HepG2 (cell line): Measurements from ENCODE around the gene TPRG1. TPM values are rescaled to one million over a fixed set of nuclear protein-coding genes. Genes with fewer than 3 reads are reported as not detected.

Experiments
- ATAC-seq: fragments of 200-7000 bp; cut with Tn5 transposase; 3 replicates; pipeline ENCODE4 v1.9.1; 2020; ENCODE audit warnings: mild to moderate bottlenecking, moderate library complexity
- BruUV-seq: library from RNA; stranded (reverse); fragments of 400-500 nt; replicated peaks from 2 replicates; lab custom pipeline; 2021; lab: Mats Ljungman, UMichigan
- CTCF ChIA-PET: fragments of 300-600 bp; formaldehyde crosslinking; extraction: SDS; loops from one replicate; lab custom pipeline; 2021; ENCODE audit warnings: low total read pairs, inconsistent platforms, low intra/inter-chr PET ratio; lab: Yijun Ruan, JAX
- POLR2A ChIA-PET: fragments of 350-600 bp; sonication (Branson Sonifier 250); formaldehyde crosslinking; loops from one replicate; lab custom pipeline; 2020; ENCODE audit warnings: antibody characterized with exemption, inconsistent platforms; lab: Yijun Ruan, JAX
- DNase-seq: peaks from one replicate; pipeline ENCODE4 v3.0.0-alpha.2; 2015; ENCODE audit warnings: low spot score
- FAIRE-seq: peaks from 3 replicates; lab custom pipeline; 2011; peaks lifted over from hg19 to GRCh38; lab: Jason Lieb, UNC
- H2AFZ ChIP-seq: one replicate; pipeline ENCODE4 v1.6.1; 2011; ENCODE audit warnings: low read length, inconsistent platforms
- H3K27ac ChIP-seq: fragments of 300-600 bp; 3 replicates; pipeline ENCODE4 v1.8.0; 2011; ENCODE audit warnings: mixed run types, mild to moderate bottlenecking, mixed read lengths, low read length, inconsistent platforms; ENCODE audit not compliant: insufficient read depth; ENCODE audit errors: extremely low read length
- H3K27me3 ChIP-seq, 2 experiments: fragments of 200-600 bp in 1 of 2; 2 replicates in 1 of 2; 3 replicates in 1 of 2; pipeline versions ENCODE4 v1.6.0 to v1.8.0; 2011; ENCODE audit warnings: low read length in 2 of 2, mild to moderate bottlenecking in 2 of 2, moderate library complexity in 2 of 2, inconsistent platforms in 1 of 2; ENCODE audit not compliant: insufficient read depth in 2 of 2, control insufficient read depth in 1 of 2
- H3K36me3 ChIP-seq, 2 experiments: fragments of 200-600 bp in 1 of 2; replicated peaks in 1 of 2; 2 replicates in 1 of 2; 3 replicates in 1 of 2; pipeline versions ENCODE4 v1.5.1 to v1.8.0; 2011; ENCODE audit warnings: low read length in 2 of 2, inconsistent platforms in 1 of 2; ENCODE audit not compliant: insufficient read depth in 2 of 2, control insufficient read depth in 1 of 2
- H3K4me1 ChIP-seq: 2 replicates; pipeline ENCODE4 v1.5.1; 2012; ENCODE audit warnings: low read length, inconsistent platforms; ENCODE audit not compliant: insufficient read depth
- H3K4me2 ChIP-seq: 2 replicates; pipeline ENCODE4 v1.6.0; 2011; ENCODE audit warnings: low read depth, low read length, inconsistent platforms
- H3K4me3 ChIP-seq, 3 experiments: fragments of 200-600 bp in 1 of 3; sonication (generic), shearing (Covaris generic) in 1 of 3; replicated peaks in 1 of 3; 2 replicates each; pipeline ENCODE4 v1.5.1; 2011 to 2016; ENCODE audit warnings: low read length in 3 of 3, inconsistent platforms in 2 of 3, low read depth in 2 of 3, mild to moderate bottlenecking in 2 of 3, control low read depth in 1 of 3, mixed read lengths in 1 of 3; ENCODE audit not compliant: insufficient read depth in 1 of 3
- H3K79me2 ChIP-seq: one replicate; pipeline ENCODE4 v1.6.1; 2011; ENCODE audit warnings: low read length, inconsistent platforms; ENCODE audit not compliant: insufficient read depth
- H3K9ac ChIP-seq: 2 replicates; pipeline ENCODE4 v1.6.0; 2011; ENCODE audit warnings: mild to moderate bottlenecking, low read depth, low read length, inconsistent platforms; ENCODE audit not compliant: insufficient read depth
- H3K9me3 ChIP-seq: 2 replicates; pipeline ENCODE4 v1.5.1; 2012; ENCODE audit warnings: mild to moderate bottlenecking, low read length
- H4K20me1 ChIP-seq: 2 replicates; pipeline ENCODE4 v1.6.0; 2011; ENCODE audit warnings: inconsistent platforms, mild to moderate bottlenecking, low read length, moderate library complexity; ENCODE audit not compliant: insufficient read depth
- BCL6 ChIP-seq: IDR thresholded peaks from 2 replicates; pipeline ENCODE4 v1.6.1; 2016; ENCODE audit warnings: missing genetic modification reagents, missing compliant biosample characterization
- CSRNP1 ChIP-seq: sonication (generic); formaldehyde crosslinking; IDR thresholded peaks from 2 replicates; pipeline ENCODE4 v1.8.1; 2023; ENCODE audit warnings: mild to moderate bottlenecking, missing genetic modification reagents
- DMAP1 ChIP-seq: IDR thresholded peaks from 2 replicates; pipeline ENCODE4 v1.6.1; 2016
- HIC2 ChIP-seq: sonication (generic); formaldehyde crosslinking; IDR thresholded peaks from 2 replicates; pipeline ENCODE4 v1.9.0; 2022; ENCODE audit warnings: low read depth, missing genetic modification reagents
- HMG20A ChIP-seq: IDR thresholded peaks from 2 replicates; pipeline ENCODE4 v1.6.1; 2016; ENCODE audit warnings: borderline replicate concordance
- MNT ChIP-seq: fragments of 450-650 bp; IDR thresholded peaks from 2 replicates; pipeline ENCODE4 v1.6.1; 2016
- NPAS2 ChIP-seq: sonication (generic); formaldehyde crosslinking; IDR thresholded peaks from 2 replicates; pipeline ENCODE4 v1.8.0; 2022; ENCODE audit warnings: mild to moderate bottlenecking, missing genetic modification reagents, borderline replicate concordance
- POLR2AphosphoS5 ChIP-seq: IDR thresholded peaks from 2 replicates; pipeline ENCODE4 v1.6.1; 2012; ENCODE audit warnings: low read depth, low read length
- TEAD3 ChIP-seq: optimal IDR thresholded peaks from 2 replicates; pipeline ENCODE3; 2016; ENCODE audit warnings: borderline replicate concordance
- ZBTB3 ChIP-seq: sonication (generic); formaldehyde crosslinking; IDR thresholded peaks from 2 replicates; pipeline ENCODE4 v1.4.0; 2020; ENCODE audit warnings: low read depth, mild to moderate bottlenecking, moderate library complexity, missing genetic modification reagents, borderline replicate concordance
- ZMAT5 ChIP-seq: sonication (generic); formaldehyde crosslinking; IDR thresholded peaks from 2 replicates; pipeline ENCODE4 v1.5.0; 2020; ENCODE audit warnings: mild to moderate bottlenecking, low read depth, missing genetic modification reagents, borderline replicate concordance
- ZNF468 ChIP-seq: sonication (generic); formaldehyde crosslinking; IDR thresholded peaks from 2 replicates; pipeline ENCODE4 v1.8.0; 2022; ENCODE audit warnings: mild to moderate bottlenecking, moderate library complexity, missing genetic modification reagents
- ZNF503 ChIP-seq: sonication (generic); formaldehyde crosslinking; IDR thresholded peaks from 2 replicates; pipeline ENCODE4 v1.4.0; 2020; ENCODE audit warnings: missing genetic modification reagents
- WGBS: methylation state at CpG from one replicate; pipeline ENCODE4 v1.1.6; 2017; ENCODE audit warnings: low lambda C conversion rate; 5-methylcytosine and 5-hydroxymethylcytosine counted together
- in situ Hi-C: cut with HindIII; loops from 2 replicates; pipeline ENCODE4 v1.10.0; 2017; ENCODE audit warnings: low pct_unique_long_range_greater_than_20kb; ENCODE audit not compliant: extremely low pct_ligation_motif_present
- intact Hi-C: fragments of 100-400 bp; cut with micrococcal nuclease; formaldehyde crosslinking; loops from one replicate; pipeline ENCODE4 v1.10.0; 2022; ENCODE audit not compliant: unreplicated experiment
- polyA plus RNA-seq, 8 experiments: library from polyadenylated mRNA; depleted of rRNA in 3 of 8; stranded (reverse) in 7 of 8; unstranded in 1 of 8; fragments of >200 nt; fragmentation: Illumina TruSeq in 4 of 8; extraction: Trizol in 4 of 8; gene quantifications; 2 replicates each; pipeline versions ENCODE4 v1.2.1 to v1.2.3, GENCODE V29; 2011 to 2016; ENCODE audit warnings: low read depth in 4 of 8, missing spikeins in 1 of 8, mixed read lengths in 1 of 8; ENCODE audit not compliant: insufficient read depth in 1 of 8
- total RNA-seq, 5 experiments: library from RNA; depleted of rRNA; stranded (reverse); fragments of >200 nt; fragmentation: Illumina TruSeq; extraction: Trizol; gene quantifications; 2 replicates each; pipeline ENCODE4 v1.2.3, GENCODE V29; 2016; ENCODE audit warnings: low read depth in 1 of 5

Gene TPRG1
- total and polyA plus RNA-seq, 2 of the 13 experiments (the other 11 are each of a cell fraction or from before 2014, with no cell fraction given): 0.17 TPM; not detected in 1

- peak overlapping the region; percentile 43 for H3K4me2 ChIP-seq
- TF ChIP-seq ZNF503: no peak
- TF ChIP-seq ZNF468 (CRISPR knock-in tag): no peak
- TF ChIP-seq POLR2AphosphoS5: no peak
- TF ChIP-seq MNT: no peak
- TF ChIP-seq DMAP1 (CRISPR knock-in tag): no peak
- no peak for TF ChIP-seq ZMAT5 (CRISPR knock-in tag)
- TF ChIP-seq NPAS2: no peak
- TF ChIP-seq BCL6: 0 out of 2 replicates have a peak, but pooled peaks have one; percentile 18
- no peak for TF ChIP-seq HIC2 (CRISPR knock-in tag)
- no peak for TF ChIP-seq CSRNP1 (CRISPR knock-in tag)
- peak; percentile 19; the same call in 1 of the 2 replicates for TF ChIP-seq HMG20A (CRISPR knock-in tag)
- peak; percentile 18 for TF ChIP-seq TEAD3 (CRISPR knock-in tag)
- TF ChIP-seq ZBTB3 (CRISPR knock-in tag): no peak
These were observed 23.7 kb upstream of the TPRG1 start for GRCh38 chr3:189148081-189148507.

More at GRCh38 chr3:189148081-189148507, 23.7 kb upstream of the TPRG1 start:
- H3K27me3 ChIP-seq: no peaks in the 10 kb centered on the region; a peak in 2 of 5 replicates
- WGBS: under 1% methylated on average over 6 of the region's 6 CpGs
- BruUV-seq: no TSS peak
- H3K79me2 ChIP-seq: no peaks in the 10 kb centered on the region
- no peak overlapping the region for H2AFZ ChIP-seq
- H3K9ac ChIP-seq: no peak overlapping the region
- no peaks in the 10 kb centered on the region for H3K9me3 ChIP-seq
- peak; percentile 94 for ATAC-seq
- no peak overlapping the region for H3K4me3 ChIP-seq
- peak; percentile 52 for DNase-seq
- no peaks in the 10 kb centered on the region for H4K20me1 ChIP-seq
- POLR2A ChIA-PET: no interaction called here
- peak; percentile 93 for FAIRE-seq
- H3K36me3 ChIP-seq: no peaks in the 10 kb centered on the region
- no peak overlapping the region for H3K27ac ChIP-seq
- CTCF ChIA-PET: interaction anchor here (0.7 to 1.5 kb wide), 2 partner anchors 192 to 1406 kb away, joined by 3 to 4 read pairs; no protein-coding TSS in a partner anchor
- H3K4me1 ChIP-seq: peaks cover 10% of the 10 kb centered on the region
- intact Hi-C loops (loop anchor here (2.0 to 10.0 kb wide), 4 partner anchors 103 to 1531 kb away; no protein-coding TSS in a partner anchor), in situ Hi-C loops (loop anchor here (10.0 kb wide), 1 partner anchor 1403 kb away; the partner anchor contains the start of gene BCL6)
